Measurements from ENCODE around the gene CDK6.
"Not testable (repeated sequence)": the region's sequence is repeated elsewhere in the genome, so short reads cannot be mapped to it uniquely, and the experiment has no call there.

Gene CDK6

GRCh38 chr7:92757311-92757910 is 79.0 kb downstream of the CDK6 start:
- not testable (repeated sequence) for DNase-seq

- no peak for DNase-seq
Observed at GRCh38 chr7:92755680-92756079, 80.7 kb downstream of the CDK6 start.

- peak; percentile 49 for DNase-seq
Observed at GRCh38 chr7:92754919-92755581, 81.3 kb downstream of the CDK6 start.

GRCh38 chr7:92753614-92754013 is 82.8 kb downstream of the CDK6 start:
- DNase-seq: no peak

GRCh38 chr7:92751902-92752901 is 84.2 kb downstream of the CDK6 start:
- DNase-seq: peak; percentile 92

- no peak for DNase-seq
Observed at GRCh38 chr7:92750946-92751345, 85.4 kb downstream of the CDK6 start.

GRCh38 chr7:92750447-92750839 is 85.9 kb downstream of the CDK6 start:
- no peak for DNase-seq

- DNase-seq: no peak
Observed at GRCh38 chr7:92749832-92750446, 86.4 kb downstream of the CDK6 start.

- no peak for DNase-seq
Observed at GRCh38 chr7:92749327-92749755, 87.0 kb downstream of the CDK6 start.

GRCh38 chr7:92748495-92748894 is 87.9 kb downstream of the CDK6 start:
- no peak for DNase-seq

- peak; percentile 54 for DNase-seq
Observed at GRCh38 chr7:92747041-92747835, 89.1 kb downstream of the CDK6 start.

GRCh38 chr7:92745241-92745640 is 91.1 kb downstream of the CDK6 start:
- no peak for DNase-seq

- not testable (repeated sequence) for DNase-seq
Observed at GRCh38 chr7:92744180-92744579, 92.2 kb downstream of the CDK6 start.

- DNase-seq: no peak
Observed at GRCh38 chr7:92742186-92742585, 94.2 kb downstream of the CDK6 start.

- peak; percentile 89 for DNase-seq
Observed at GRCh38 chr7:92740700-92741126, 95.7 kb downstream of the CDK6 start.

GRCh38 chr7:92740134-92740533 is 96.2 kb downstream of the CDK6 start:
- DNase-seq: peak; percentile 44

- DNase-seq: no peak
Observed at GRCh38 chr7:92739091-92739490, 97.3 kb downstream of the CDK6 start.

- no peak for DNase-seq
Observed at GRCh38 chr7:92737706-92738105, 98.7 kb downstream of the CDK6 start.

- no peak for DNase-seq
Observed at GRCh38 chr7:92736870-92737269, 99.5 kb downstream of the CDK6 start.

- DNase-seq: peak; percentile 93
Observed at GRCh38 chr7:92735707-92736106, 100.7 kb downstream of the CDK6 start.

GRCh38 chr7:92732316-92733036 is 103.9 kb downstream of the CDK6 start:
- DNase-seq: no peak

Measured in fibroblast of upper back skin (primary cell).